OCI-LY7 (cell line): ENCODE data around the gene FBXO11. TPM values are rescaled to one million over a fixed set of nuclear protein-coding genes. Genes with fewer than 3 reads are reported as not detected.
A peak's percentile ranks its signal among the peaks of the same experiment; 100 is the strongest.

Source experiments
- BruUV-seq: library from RNA; stranded (reverse); fragments of 400-500 nt; replicated peaks from 2 replicates; lab custom pipeline; 2021; lab: Mats Ljungman, UMichigan
- CTCF ChIA-PET: fragments of 300-600 bp; sonication (Branson Sonifier 250); formaldehyde crosslinking; loops from one replicate; lab custom pipeline; 2022; ENCODE audit warnings: antibody characterized with exemption; ENCODE audit not compliant: unreplicated experiment; lab: Charles Lee
- POLR2A ChIA-PET: fragments of 300-600 bp; sonication (Branson Sonifier 250); formaldehyde crosslinking; loops from one replicate; lab custom pipeline; 2022; ENCODE audit warnings: antibody characterized with exemption; lab: Charles Lee
- DNase-seq: peaks from one replicate; pipeline ENCODE4 v3.0.0-alpha.2; 2015; ENCODE audit warnings: low spot score
- H2AFZ ChIP-seq: fragments of 200-600 bp; sonication (generic), shearing (Covaris generic); 2 replicates; pipeline ENCODE4 v1.6.1; 2014; ENCODE audit warnings: mild to moderate bottlenecking, antibody characterized with exemption, low read length, moderate library complexity
- H3K27ac ChIP-seq: fragments of 200-600 bp; sonication (generic); 2 replicates; pipeline ENCODE4 v1.5.1; 2014; ENCODE audit warnings: mixed run types, low read depth, mild to moderate bottlenecking, moderate library complexity, low read length, inconsistent platforms; ENCODE audit not compliant: poor library complexity, severe bottlenecking
- H3K36me3 ChIP-seq: fragments of 200-600 bp; sonication (generic); 2 replicates; pipeline ENCODE4 v1.6.1; 2014; ENCODE audit warnings: mild to moderate bottlenecking, antibody characterized with exemption, low read length, moderate library complexity, mixed read lengths; ENCODE audit not compliant: insufficient read depth
- H3K4me1 ChIP-seq: fragments of 200-600 bp; sonication (generic); 2 replicates; pipeline ENCODE4 v1.5.1; 2014; ENCODE audit warnings: mild to moderate bottlenecking, low read length; ENCODE audit not compliant: insufficient read depth, poor library complexity, severe bottlenecking
- H3K4me2 ChIP-seq: fragments of 200-600 bp; sonication (generic); 2 replicates; pipeline ENCODE4 v1.6.1; 2014; ENCODE audit warnings: mild to moderate bottlenecking, low read length
- H3K4me3 ChIP-seq: fragments of 200-600 bp; sonication (generic); 2 replicates; pipeline ENCODE4 v1.5.1; 2014; ENCODE audit warnings: mild to moderate bottlenecking, low read depth, low read length; ENCODE audit not compliant: poor library complexity, severe bottlenecking
- H3K79me2 ChIP-seq: fragments of 200-600 bp; sonication (generic); 2 replicates; pipeline ENCODE4 v1.6.1; 2016; ENCODE audit warnings: low read depth, mild to moderate bottlenecking, low read length, moderate library complexity, mixed read lengths; ENCODE audit not compliant: insufficient read depth
- H3K9me2 ChIP-seq: fragments of 200-600 bp; sonication (generic); 2 replicates; pipeline ENCODE4 v1.6.1; 2016; ENCODE audit warnings: mild to moderate bottlenecking, low read length, mixed read lengths; ENCODE audit not compliant: insufficient read depth
- H3K9me3 ChIP-seq: fragments of 200-600 bp; sonication (generic); 2 replicates; pipeline ENCODE4 v1.6.1; 2014; ENCODE audit warnings: mild to moderate bottlenecking, mixed run types, low read length, mixed read lengths
- H4K20me1 ChIP-seq: fragments of 200-600 bp; sonication (generic); 2 replicates; pipeline ENCODE4 v1.6.1; 2014; ENCODE audit warnings: mild to moderate bottlenecking, antibody characterized with exemption, low read length, moderate library complexity, mixed read lengths; ENCODE audit not compliant: insufficient read depth
- CTCF ChIP-seq: fragments of 200-600 bp; sonication (generic); conservative IDR thresholded peaks from 2 replicates; pipeline ENCODE4 v1.5.1; 2014; ENCODE audit warnings: mild to moderate bottlenecking, antibody characterized with exemption, low read length, moderate library complexity, mixed read lengths
- EZH2phosphoT487 ChIP-seq: fragments of 200-600 bp; sonication (generic); IDR thresholded peaks from 2 replicates; pipeline ENCODE4 v1.6.1; 2018; ENCODE audit warnings: low read depth, borderline replicate concordance, mild to moderate bottlenecking, mixed run types, antibody characterized with exemption, low read length, moderate library complexity, mixed read lengths
- intact Hi-C: fragments of 100-400 bp; cut with micrococcal nuclease; formaldehyde crosslinking; loops from one replicate; pipeline ENCODE4 v1.10.0; 2022; ENCODE audit not compliant: unreplicated experiment
- total RNA-seq, 2 experiments: library from RNA; depleted of rRNA in 1 of 2; stranded (reverse); fragments of >200 nt in 1 of 2; shearing (Covaris generic) in 1 of 2; gene quantifications; 2 replicates each; pipeline ENCODE4 v1.2.3, GENCODE V29; 2014 to 2022

The FBXO11 gene
- total RNA-seq, 2 experiments from 2014 or later = 31.9 to 73.2 TPM

- no TSS peak for BruUV-seq
- no peak overlapping the region for H3K4me3 ChIP-seq
- H3K4me2 ChIP-seq = no peak overlapping the region
- H3K9me2 ChIP-seq = no peaks in the 10 kb centered on the region
- no peaks in the 10 kb centered on the region for H3K9me3 ChIP-seq
- ChIA-PET POLR2A (interaction anchor here (0.7 kb wide), 1 partner anchor 37 kb away, joined by 3 read pairs; no protein-coding TSS in a partner anchor), CTCF (no interaction called here)
- intact Hi-C loops = loop anchor here (5.0 to 10.0 kb wide), 5 partner anchors 51 to 526 kb away; partner anchors contain the start of gene MSH6
- H4K20me1 ChIP-seq = peaks cover 8% of the 10 kb centered on the region; the same call in 1 of the 2 replicates
- no peak for DNase-seq
- no peak overlapping the region for H3K27ac ChIP-seq
- TF ChIP-seq EZH2phosphoT487 (no peak), CTCF (no peak)
- peaks cover 10% of the 10 kb centered on the region for H3K4me1 ChIP-seq
- H3K36me3 ChIP-seq = no peaks in the 10 kb centered on the region
- peaks cover 14% of the 10 kb centered on the region for H3K79me2 ChIP-seq
- no peak overlapping the region for H2AFZ ChIP-seq
Observed at GRCh38 chr2:47908682-47909081, 2.4 kb upstream of the FBXO11 start.

GRCh38 chr2:47907039-47907781 is 912 bp upstream of the FBXO11 start:
- Histone ChIP-seq H3K9me3 (no peaks in the 10 kb centered on the region), H3K4me2 (peak overlapping the region; percentile 96), H4K20me1 (peaks cover 23% of the 10 kb centered on the region), H3K27ac (peak overlapping the region; percentile 80), H3K9me2 (no peaks in the 10 kb centered on the region), H3K4me3 (peak overlapping the region; percentile 69), H3K79me2 (peaks cover 29% of the 10 kb centered on the region), H3K36me3 (no peaks in the 10 kb centered on the region), H3K4me1 (peaks cover 25% of the 10 kb centered on the region), H2AFZ (peak overlapping the region; percentile 69)
- TF ChIP-seq EZH2phosphoT487 (no peak), CTCF (peak; percentile 82)
- intact Hi-C loops = loop anchor here (2.0 to 10.0 kb wide), 6 partner anchors 50 to 528 kb away; partner anchors contain the start of gene MSH6
- ChIA-PET CTCF (interaction anchor here (0.6 kb wide), 1 partner anchor 48 kb away, joined by 3 read pairs; no protein-coding TSS in a partner anchor), POLR2A (interaction anchor here (0.5 to 1.8 kb wide), 17 partner anchors 9 to 1628 kb away, joined by 3 to 5 read pairs (median 3); partner anchors contain the start of gene MSH2)
- BruUV-seq = TSS peak; percentile 96
- DNase-seq = peak; percentile 48
